Keratinocyte (primary cell): ENCODE measurements around the gene LDLRAD4. TPM values are rescaled to one million over a fixed set of nuclear protein-coding genes. Genes with fewer than 3 reads are reported as not detected.

Source experiments
- DNase-seq: peaks from one replicate; pipeline ENCODE4 v3.0.0-alpha.2; 2011; ENCODE audit warnings: low read depth, missing footprints, low spot score
- FAIRE-seq: peaks from 2 replicates; lab custom pipeline; 2011; peaks lifted over from hg19 to GRCh38; lab: Jason Lieb, UNC
- H2AFZ ChIP-seq: 2 replicates; pipeline ENCODE4 v1.6.0; 2012; ENCODE audit warnings: low read length, control low read depth, inconsistent platforms; ENCODE audit not compliant: control insufficient read depth
- H3K27ac ChIP-seq: 2 replicates; pipeline ENCODE4 v1.5.1; 2011; ENCODE audit warnings: low read length; ENCODE audit not compliant: control insufficient read depth, insufficient read depth
- H3K27me3 ChIP-seq: 3 replicates; pipeline ENCODE4 v1.6.0; 2011; ENCODE audit warnings: low read length; ENCODE audit not compliant: control insufficient read depth, insufficient read depth; ENCODE audit errors: extremely low read depth
- H3K36me3 ChIP-seq, 2 experiments: 2 replicates in 1 of 2; 3 replicates in 1 of 2; pipeline ENCODE4 v1.5.1; 2011; ENCODE audit warnings: low read length in 2 of 2, mild to moderate bottlenecking in 1 of 2; ENCODE audit not compliant: control insufficient read depth in 2 of 2, insufficient read depth in 2 of 2; ENCODE audit errors: extremely low read depth in 1 of 2
- H3K4me1 ChIP-seq: 3 replicates; pipeline ENCODE4 v1.5.1; 2011; ENCODE audit warnings: low read length; ENCODE audit not compliant: control insufficient read depth, insufficient read depth; ENCODE audit errors: extremely low read depth
- H3K4me2 ChIP-seq: 3 replicates; pipeline ENCODE4 v1.6.0; 2011; ENCODE audit warnings: low read depth, low read length; ENCODE audit not compliant: control insufficient read depth, insufficient read depth; ENCODE audit errors: extremely low read depth
- H3K4me3 ChIP-seq, 3 experiments: fragments of 200-600 bp in 1 of 3; sonication (generic) in 1 of 3; 2 replicates in 2 of 3; 3 replicates in 1 of 3; pipeline ENCODE4 v1.5.1; 2011 to 2016; ENCODE audit warnings: low read length in 3 of 3, mild to moderate bottlenecking in 3 of 3, control low read depth in 2 of 3, inconsistent platforms in 1 of 3, low read depth in 1 of 3, mixed read lengths in 1 of 3, mixed run types in 1 of 3, moderate library complexity in 1 of 3; ENCODE audit not compliant: control insufficient read depth in 2 of 3, insufficient read depth in 2 of 3; ENCODE audit errors: extremely low read depth in 1 of 3
- H3K79me2 ChIP-seq: 2 replicates; pipeline ENCODE4 v1.6.0; 2012; ENCODE audit warnings: low read length; ENCODE audit not compliant: control insufficient read depth, insufficient read depth
- H3K9ac ChIP-seq: 3 replicates; pipeline ENCODE4 v1.6.0; 2011; ENCODE audit warnings: low read length; ENCODE audit not compliant: control insufficient read depth, insufficient read depth; ENCODE audit errors: extremely low read depth
- H3K9me1 ChIP-seq: 3 replicates; pipeline ENCODE4 v1.6.0; 2011; ENCODE audit warnings: low read length; ENCODE audit not compliant: control insufficient read depth, insufficient read depth; ENCODE audit errors: extremely low read depth
- H3K9me3 ChIP-seq: 2 replicates; pipeline ENCODE4 v1.5.1; 2012; ENCODE audit warnings: low read depth, low read length; ENCODE audit not compliant: control insufficient read depth
- H4K20me1 ChIP-seq: 3 replicates; pipeline ENCODE4 v1.6.0; 2011; ENCODE audit warnings: low read length; ENCODE audit not compliant: control insufficient read depth, insufficient read depth; ENCODE audit errors: extremely low read depth
- CTCF ChIP-seq, 3 experiments: IDR thresholded peaks in 1 of 3; conservative IDR thresholded peaks in 1 of 3; optimal IDR thresholded peaks in 1 of 3; 2 replicates in 2 of 3; 3 replicates in 1 of 3; pipeline versions ENCODE3 to v1.5.1; 2011; ENCODE audit warnings: low read length in 3 of 3, mild to moderate bottlenecking in 3 of 3, moderate library complexity in 2 of 3, control low read depth in 1 of 3, inconsistent platforms in 1 of 3; ENCODE audit not compliant: insufficient read depth in 2 of 3; ENCODE audit errors: extremely low read depth in 1 of 3
- EZH2 ChIP-seq: IDR thresholded peaks from one replicate; pipeline ENCODE4 v1.6.1; 2012; ENCODE audit warnings: inconsistent platforms, mild to moderate bottlenecking, low read length, moderate library complexity
- dilution Hi-C: fragments of 300-500 bp; cut with MboI; formaldehyde crosslinking; loops from one replicate; pipeline ENCODE4 v1.7.0; 2020; ENCODE audit warnings: low sequenced_read_pairs; ENCODE audit not compliant: extremely low pct_ligation_motif_present
- polyA plus RNA-seq, 5 experiments: library from polyadenylated mRNA; depleted of rRNA in 3 of 5; stranded (reverse) in 3 of 5; stranded (forward) in 1 of 5; unstranded in 1 of 5; fragments of >200 nt; gene quantifications; 1 replicate in 1 of 5; 2 replicates in 3 of 5; 3 replicates in 1 of 5; pipeline versions ENCODE4 v1.2.1 to v1.2.3, GENCODE V29; 2011 to 2012; ENCODE audit warnings: missing spikeins in 2 of 5, low read depth in 1 of 5, low replicate concordance in 1 of 5

The LDLRAD4 gene
- polyA plus RNA-seq, 1 donor (not counting 4 experiments of a cell fraction or from before 2014, with no cell fraction given): not detected

DNA sequence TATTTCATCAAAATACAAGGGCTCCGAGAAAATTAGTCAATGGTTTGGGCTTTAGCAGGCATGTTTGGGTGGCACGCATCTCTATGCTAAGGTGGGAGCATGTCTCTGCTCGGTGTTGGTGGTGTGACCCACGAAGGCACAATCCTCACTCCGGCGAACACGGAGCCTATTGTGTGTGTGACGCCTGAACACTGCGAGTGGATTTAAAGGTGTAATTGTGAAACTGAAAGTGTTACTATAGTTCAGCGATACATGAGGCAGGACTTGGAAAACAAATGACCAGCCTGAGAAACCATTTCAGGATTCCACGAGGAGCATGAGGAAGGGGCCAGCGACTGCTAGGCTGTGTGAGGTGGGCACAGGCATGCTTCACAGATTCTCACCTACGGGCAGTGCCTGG, 41.7 kb upstream of the LDLRAD4 start:
- no peaks in the 10 kb centered on the region for H4K20me1 ChIP-seq
- no peaks in the 10 kb centered on the region for H3K36me3 ChIP-seq
- no peak overlapping the region for H2AFZ ChIP-seq
- TF ChIP-seq EZH2 (no peak), CTCF (optimal IDR thresholded peaks at IDR 0.05 in 1 of 3, IDR thresholded peaks at IDR 0.05 in 1 of 3, conservative IDR thresholded peaks at IDR 0.05 in 1 of 3; ENCODE audit: extremely low read depth in 1 of 3, insufficient read depth in 2 of 3, low read length in 3 of 3) (no peak)
- dilution Hi-C loops: no loop called here
- no peaks in the 10 kb centered on the region for H3K9me1 ChIP-seq
- H3K27ac ChIP-seq: no peak overlapping the region
- no peak overlapping the region for H3K9ac ChIP-seq
- H3K27me3 ChIP-seq: no peaks in the 10 kb centered on the region
- no peak overlapping the region for H3K4me3 ChIP-seq
- H3K9me3 ChIP-seq: no peaks in the 10 kb centered on the region
- FAIRE-seq: no peak
- H3K4me1 ChIP-seq: no peaks in the 10 kb centered on the region
- H3K79me2 ChIP-seq: no peaks in the 10 kb centered on the region
- no peak for DNase-seq
- H3K4me2 ChIP-seq: no peak overlapping the region

DNA sequence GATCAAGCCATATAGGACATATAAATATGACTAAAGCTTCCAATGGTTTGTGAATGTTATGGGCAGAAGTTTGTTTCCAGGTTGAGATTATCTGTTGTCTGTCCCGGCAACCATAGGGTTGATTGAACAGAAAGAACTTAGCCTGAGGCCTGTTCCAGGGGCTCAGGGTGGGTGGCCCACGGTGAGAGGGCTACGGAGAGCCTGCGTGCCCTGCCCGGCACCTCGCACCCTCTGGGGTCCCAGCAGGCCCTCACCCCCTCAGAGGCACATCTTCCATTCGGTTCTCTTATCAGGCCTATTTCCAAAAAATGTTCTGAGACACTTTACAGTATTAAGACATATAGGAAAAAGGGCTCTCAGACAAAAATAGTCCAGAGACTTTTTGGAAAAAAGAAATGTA, 40.4 kb upstream of the LDLRAD4 start:
- Histone ChIP-seq H3K27me3 (no peaks in the 10 kb centered on the region), H3K4me3 (no peak overlapping the region), H3K4me1 (no peaks in the 10 kb centered on the region), H3K36me3 (no peaks in the 10 kb centered on the region), H4K20me1 (no peaks in the 10 kb centered on the region), H2AFZ (no peak overlapping the region), H3K9me3 (no peaks in the 10 kb centered on the region), H3K27ac (no peak overlapping the region), H3K9me1 (no peaks in the 10 kb centered on the region), H3K4me2 (no peak overlapping the region), H3K9ac (no peak overlapping the region), H3K79me2 (no peaks in the 10 kb centered on the region)
- FAIRE-seq (no peak), DNase-seq (no peak)
- dilution Hi-C loops: no loop called here
- no peak for TF ChIP-seq EZH2
- TF ChIP-seq CTCF (optimal IDR thresholded peaks at IDR 0.05 in 1 of 3, IDR thresholded peaks at IDR 0.05 in 1 of 3, conservative IDR thresholded peaks at IDR 0.05 in 1 of 3; ENCODE audit: extremely low read depth in 1 of 3, insufficient read depth in 2 of 3, low read length in 3 of 3): no peak
